ENCODE results near the gene DYNLL2.
"Not testable (repeated sequence)": the region's sequence is repeated elsewhere in the genome, so short reads cannot be mapped to it uniquely, and the experiment has no call there.

The DYNLL2 gene

GRCh38 chr17:58082870-58083490, at the start of gene DYNLL2:
DYNLL2 (plus strand) TSS chr17:58083419; CDS start chr17:58087091, 3,672 bp downstream.
- H3K9ac ChIP-seq (ENCODE audit: low read depth, low read length) = peak within 1 kb of the TSS; percentile 85
- peaks cover 19% of the 10 kb centered on the region; the same call in 1 of the 2 replicates for H3K36me3 ChIP-seq (ENCODE audit: insufficient read depth, low read length)

GRCh38 chr17:58039975-58040374, 43.2 kb upstream of the DYNLL2 start:
- no peak overlapping the region for H3K9ac ChIP-seq (ENCODE audit: low read depth, low read length)
- no peaks in the 10 kb centered on the region for H3K36me3 ChIP-seq (ENCODE audit: insufficient read depth, low read length)
- H3K9me3 ChIP-seq (ENCODE audit: control insufficient read depth, insufficient read depth, low read length) = no peaks in the 10 kb centered on the region; the same call in 1 of the 2 replicates
- no peaks in the 10 kb centered on the region for H3K4me1 ChIP-seq (ENCODE audit: insufficient read depth, low read length)

More at GRCh38 chr17:58082870-58083490, at the start of gene DYNLL2:
- Histone ChIP-seq H3K9me3 (ENCODE audit: control insufficient read depth, insufficient read depth, low read length) (no peaks in the 10 kb centered on the region), H3K4me1 (ENCODE audit: insufficient read depth, low read length) (peaks cover 27% of the 10 kb centered on the region)

- H3K36me3 ChIP-seq (ENCODE audit: insufficient read depth, low read length) = no peaks in the 10 kb centered on the region
These were observed 42.8 kb upstream of the DYNLL2 start for GRCh38 chr17:58040386-58040785.

GRCh38 chr17:58041161-58041560, 42.1 kb upstream of the DYNLL2 start:
- Histone ChIP-seq H3K9me3 (ENCODE audit: control insufficient read depth, insufficient read depth, low read length) (no peaks in the 10 kb centered on the region; the same call in 1 of the 2 replicates), H3K36me3 (ENCODE audit: insufficient read depth, low read length) (no peaks in the 10 kb centered on the region)

More at GRCh38 chr17:58040386-58040785, 42.8 kb upstream of the DYNLL2 start:
- no peak overlapping the region for H3K9ac ChIP-seq (ENCODE audit: low read depth, low read length)
- H3K9me3 ChIP-seq (ENCODE audit: control insufficient read depth, insufficient read depth, low read length) = no peaks in the 10 kb centered on the region; the same call in 1 of the 2 replicates
- H3K4me1 ChIP-seq (ENCODE audit: insufficient read depth, low read length) = no peaks in the 10 kb centered on the region

GRCh38 chr17:58043221-58044181, 39.7 kb upstream of the DYNLL2 start:
- Histone ChIP-seq H3K9me3 (ENCODE audit: control insufficient read depth, insufficient read depth, low read length) (no peaks in the 10 kb centered on the region; the same call in 1 of the 2 replicates), H3K36me3 (ENCODE audit: insufficient read depth, low read length) (no peaks in the 10 kb centered on the region), H3K9ac (ENCODE audit: low read depth, low read length) (no peak overlapping the region)

More at GRCh38 chr17:58041161-58041560, 42.1 kb upstream of the DYNLL2 start:
- no peaks in the 10 kb centered on the region for H3K4me1 ChIP-seq (ENCODE audit: insufficient read depth, low read length)
- H3K9ac ChIP-seq (ENCODE audit: low read depth, low read length) = no peak overlapping the region

GRCh38 chr17:58044256-58044655, 39.0 kb upstream of the DYNLL2 start:
- not testable (repeated sequence) for H3K36me3 ChIP-seq (ENCODE audit: insufficient read depth, low read length); H3K9me3 ChIP-seq (ENCODE audit: control insufficient read depth, insufficient read depth, low read length); H3K4me1 ChIP-seq (ENCODE audit: insufficient read depth, low read length); H3K9ac ChIP-seq (ENCODE audit: low read depth, low read length)

More at GRCh38 chr17:58043221-58044181, 39.7 kb upstream of the DYNLL2 start:
- peaks cover 9% of the 10 kb centered on the region for H3K4me1 ChIP-seq (ENCODE audit: insufficient read depth, low read length)

GRCh38 chr17:58046239-58047094, 36.8 kb upstream of the DYNLL2 start:
- Histone ChIP-seq H3K9me3 (ENCODE audit: control insufficient read depth, insufficient read depth, low read length) (no peaks in the 10 kb centered on the region; the same call in 1 of the 2 replicates), H3K4me1 (ENCODE audit: insufficient read depth, low read length) (peaks cover 9% of the 10 kb centered on the region), H3K36me3 (ENCODE audit: insufficient read depth, low read length) (no peaks in the 10 kb centered on the region), H3K9ac (ENCODE audit: low read depth, low read length) (peak overlapping the region; percentile 18; the same call in 1 of the 2 replicates)

- no peaks in the 10 kb centered on the region for H3K36me3 ChIP-seq (ENCODE audit: insufficient read depth, low read length)
- H3K4me1 ChIP-seq (ENCODE audit: insufficient read depth, low read length) = peaks cover 9% of the 10 kb centered on the region
- H3K9me3 ChIP-seq (ENCODE audit: control insufficient read depth, insufficient read depth, low read length) = no peaks in the 10 kb centered on the region; the same call in 1 of the 2 replicates
- no peak overlapping the region for H3K9ac ChIP-seq (ENCODE audit: low read depth, low read length)
These were observed 35.7 kb upstream of the DYNLL2 start for GRCh38 chr17:58047376-58048150.

- Histone ChIP-seq H3K36me3 (ENCODE audit: insufficient read depth, low read length) (no peaks in the 10 kb centered on the region), H3K4me1 (ENCODE audit: insufficient read depth, low read length) (peaks cover 9% of the 10 kb centered on the region), H3K9ac (ENCODE audit: low read depth, low read length) (no peak overlapping the region), H3K9me3 (ENCODE audit: control insufficient read depth, insufficient read depth, low read length) (no peaks in the 10 kb centered on the region)
These were observed 33.7 kb upstream of the DYNLL2 start for GRCh38 chr17:58049533-58049932.

GRCh38 chr17:58050966-58051365, 32.3 kb upstream of the DYNLL2 start:
- H3K36me3 ChIP-seq (ENCODE audit: insufficient read depth, low read length) = no peaks in the 10 kb centered on the region
- H3K9me3 ChIP-seq (ENCODE audit: control insufficient read depth, insufficient read depth, low read length) = no peaks in the 10 kb centered on the region
- no peak overlapping the region for H3K9ac ChIP-seq (ENCODE audit: low read depth, low read length)
- H3K4me1 ChIP-seq (ENCODE audit: insufficient read depth, low read length) = peaks cover 9% of the 10 kb centered on the region

- H3K4me1 ChIP-seq (ENCODE audit: insufficient read depth, low read length) = peaks cover 9% of the 10 kb centered on the region
- no peak overlapping the region for H3K9ac ChIP-seq (ENCODE audit: low read depth, low read length)
- no peaks in the 10 kb centered on the region for H3K9me3 ChIP-seq (ENCODE audit: control insufficient read depth, insufficient read depth, low read length)
- no peaks in the 10 kb centered on the region for H3K36me3 ChIP-seq (ENCODE audit: insufficient read depth, low read length)
These were observed 31.8 kb upstream of the DYNLL2 start for GRCh38 chr17:58051468-58051867.

- peaks cover 3% of the 10 kb centered on the region; the same call in 1 of the 2 replicates for H3K4me1 ChIP-seq (ENCODE audit: insufficient read depth, low read length)
These were observed 30.8 kb upstream of the DYNLL2 start for GRCh38 chr17:58052407-58052806.

GRCh38 chr17:58052945-58053715, 30.1 kb upstream of the DYNLL2 start:
- no peaks in the 10 kb centered on the region for H3K4me1 ChIP-seq (ENCODE audit: insufficient read depth, low read length)
- no peaks in the 10 kb centered on the region for H3K9me3 ChIP-seq (ENCODE audit: control insufficient read depth, insufficient read depth, low read length)
- H3K9ac ChIP-seq (ENCODE audit: low read depth, low read length) = no peak overlapping the region
- no peaks in the 10 kb centered on the region for H3K36me3 ChIP-seq (ENCODE audit: insufficient read depth, low read length)

More at GRCh38 chr17:58052407-58052806, 30.8 kb upstream of the DYNLL2 start:
- H3K9ac ChIP-seq (ENCODE audit: low read depth, low read length) = no peak overlapping the region
- H3K9me3 ChIP-seq (ENCODE audit: control insufficient read depth, insufficient read depth, low read length) = no peaks in the 10 kb centered on the region
- no peaks in the 10 kb centered on the region for H3K36me3 ChIP-seq (ENCODE audit: insufficient read depth, low read length)

All from ES-I3 (cell line).